HepG2 (cell line): Measurements from ENCODE around the gene HLA-DPA1.

Source experiments
- CEBPB ChIP-seq: IDR thresholded peaks from 2 replicates; pipeline ENCODE4 v1.6.1; 2011; ENCODE audit warnings: low read depth, low read length, improper control_type of control experiment, borderline replicate concordance
- CTCF ChIP-seq: sonication (generic); formaldehyde crosslinking; IDR thresholded peaks from 2 replicates; pipeline ENCODE4 v1.5.0; 2020; ENCODE audit warnings: mild to moderate bottlenecking, missing genetic modification reagents, moderate library complexity
- EZH2 ChIP-seq: conservative IDR thresholded peaks from 2 replicates; pipeline ENCODE4 v1.6.1; 2012; ENCODE audit warnings: mild to moderate bottlenecking, low read depth, low read length, moderate library complexity
- GPBP1L1 ChIP-seq: sonication (generic); formaldehyde crosslinking; IDR thresholded peaks from 2 replicates; pipeline ENCODE4 v1.5.0; 2020; ENCODE audit warnings: mild to moderate bottlenecking, missing genetic modification reagents
- HES4 ChIP-seq: sonication (generic); formaldehyde crosslinking; IDR thresholded peaks from 2 replicates; pipeline ENCODE4 v1.9.0; 2021; ENCODE audit warnings: mild to moderate bottlenecking, missing genetic modification reagents, borderline replicate concordance
- NFE2L1 ChIP-seq: sonication (generic); formaldehyde crosslinking; IDR thresholded peaks from 2 replicates; pipeline ENCODE4 v1.4.0; 2020; ENCODE audit warnings: missing genetic modification reagents, mild to moderate bottlenecking, borderline replicate concordance
- RERE ChIP-seq: IDR thresholded peaks from 2 replicates; pipeline ENCODE4 v1.6.1; 2016; ENCODE audit warnings: low read depth, missing genetic modification reagents, missing compliant biosample characterization
- SNAPC4 ChIP-seq: sonication (generic); formaldehyde crosslinking; IDR thresholded peaks from 2 replicates; pipeline ENCODE4 v1.4.0; 2020; ENCODE audit warnings: mild to moderate bottlenecking, missing genetic modification reagents
- ZNF121 ChIP-seq: sonication (generic); formaldehyde crosslinking; IDR thresholded peaks from 2 replicates; pipeline ENCODE4 v1.5.0; 2020; ENCODE audit warnings: mild to moderate bottlenecking, missing genetic modification reagents
- ZNF510 ChIP-seq: sonication (generic); formaldehyde crosslinking; IDR thresholded peaks from 2 replicates; pipeline ENCODE4 v1.4.0; 2020; ENCODE audit warnings: low read depth, mild to moderate bottlenecking, missing genetic modification reagents
- ZNF629 ChIP-seq: sonication (generic); formaldehyde crosslinking; conservative IDR thresholded peaks from 2 replicates; pipeline ENCODE4 v1.5.0; 2020; ENCODE audit warnings: missing genetic modification reagents

GRCh38 chr6:33019372-33019771, 54.1 kb downstream of the HLA-DPA1 start:
- no peak for TF ChIP-seq HES4 (CRISPR knock-in tag)
- TF ChIP-seq EZH2: no peak
- TF ChIP-seq SNAPC4 (CRISPR knock-in tag): no peak
- no peak for TF ChIP-seq NFE2L1 (CRISPR knock-in tag)
- TF ChIP-seq ZNF629 (CRISPR knock-in tag): no peak
- no peak for TF ChIP-seq CTCF (CRISPR knock-in tag)
- TF ChIP-seq ZNF510 (CRISPR knock-in tag): no peak
- no peak for TF ChIP-seq GPBP1L1 (CRISPR knock-in tag)
- TF ChIP-seq CEBPB: no peak
- no peak for TF ChIP-seq ZNF121 (CRISPR knock-in tag)
- no peak for TF ChIP-seq RERE
